Mucosa of stomach (tissue), 1 donor: ENCODE results near the gene BRPF1.

Experiments
- H3K27me3 ChIP-seq: one replicate; pipeline ENCODE4 v1.7.0; 2013; ENCODE audit warnings: mild to moderate bottlenecking, low read length; ENCODE audit not compliant: control insufficient read depth, insufficient read depth
- H3K36me3 ChIP-seq: one replicate; pipeline ENCODE4 v1.7.0; 2013; ENCODE audit warnings: low read length; ENCODE audit not compliant: control insufficient read depth, insufficient read depth
- H3K4me1 ChIP-seq: one replicate; pipeline ENCODE4 v1.7.0; 2013; ENCODE audit warnings: mild to moderate bottlenecking, low read length; ENCODE audit not compliant: control insufficient read depth, insufficient read depth
- H3K4me3 ChIP-seq: one replicate; pipeline ENCODE4 v1.7.0; 2013; ENCODE audit warnings: low read length
- H3K9ac ChIP-seq: one replicate; pipeline ENCODE4 v1.7.0; 2013; ENCODE audit warnings: mild to moderate bottlenecking, low read length, moderate library complexity
- H3K9me3 ChIP-seq: one replicate; pipeline ENCODE4 v1.7.0; 2013; ENCODE audit warnings: mild to moderate bottlenecking, low read length, moderate library complexity; ENCODE audit not compliant: control insufficient read depth
- donor health status: Pancreatic carcinoma.

Gene BRPF1

DNA sequence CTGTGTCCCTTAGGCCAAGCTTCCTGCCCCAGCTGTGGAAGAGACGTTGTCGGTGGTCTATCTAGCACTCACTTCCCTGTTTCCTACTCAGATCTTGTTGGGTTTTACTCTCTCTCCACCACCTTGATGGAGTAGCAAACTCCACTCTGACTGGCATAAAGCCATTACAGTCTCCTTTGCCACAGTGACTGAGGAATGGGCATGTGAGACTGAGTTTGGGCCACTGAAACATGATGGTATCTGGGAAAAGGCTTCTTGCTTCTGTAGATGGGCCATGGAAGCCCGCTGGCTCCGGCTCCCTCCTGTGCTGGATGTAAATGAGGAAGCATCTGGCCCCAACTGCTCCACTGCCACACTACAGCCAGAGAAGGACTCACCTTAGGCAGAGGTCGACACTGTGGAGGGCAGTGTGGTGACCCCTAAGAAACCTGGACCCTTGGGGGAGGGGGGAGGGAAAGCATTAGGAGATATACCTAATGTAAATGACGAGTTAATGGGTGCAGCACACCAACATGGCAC is 47.6 kb downstream of the BRPF1 start:
- Histone ChIP-seq H3K9ac (no peak overlapping the region), H3K9me3 (no peaks in the 10 kb centered on the region), H3K4me1 (no peaks in the 10 kb centered on the region), H3K4me3 (no peak overlapping the region), H3K36me3 (peaks cover 6% of the 10 kb centered on the region), H3K27me3 (no peaks in the 10 kb centered on the region)

DNA sequence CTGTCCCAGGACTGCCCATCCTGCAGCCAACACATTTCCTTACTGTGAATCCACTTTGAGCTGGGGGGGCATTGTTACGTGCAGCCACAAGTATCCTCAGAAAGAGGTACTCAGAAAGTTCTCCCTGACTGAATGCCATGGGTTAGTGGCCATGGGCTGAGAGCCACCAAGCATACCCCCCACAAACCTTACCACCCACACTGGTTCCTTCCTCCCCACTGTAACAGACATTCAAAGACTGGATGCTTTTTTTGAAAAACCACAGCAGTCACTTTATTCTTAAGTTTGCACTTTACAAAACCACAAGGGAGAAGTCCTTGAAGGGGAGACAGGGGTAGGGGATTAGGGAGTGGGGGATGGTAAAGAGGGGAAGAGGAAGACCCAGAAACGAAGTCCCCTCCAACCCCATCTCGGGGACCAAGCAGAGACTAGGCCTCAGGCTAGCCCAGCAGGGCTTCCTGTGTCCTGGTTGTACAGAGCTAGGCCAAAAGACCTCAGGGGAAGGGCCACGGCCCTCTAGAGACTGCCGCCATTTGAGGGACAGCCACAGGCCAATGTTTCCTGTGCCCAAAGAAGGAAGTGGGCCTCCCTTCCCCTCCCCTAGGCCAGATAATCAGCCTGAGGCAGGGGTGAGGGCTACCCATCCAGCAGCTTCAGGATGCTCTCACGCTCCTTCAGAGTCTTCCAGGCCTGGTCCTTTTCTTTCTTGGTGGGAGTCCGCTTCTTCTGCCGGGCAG is 48.4 kb downstream of the BRPF1 start:
- H3K27me3 ChIP-seq, result no peaks in the 10 kb centered on the region
- H3K36me3 ChIP-seq, result peaks cover 6% of the 10 kb centered on the region

GRCh38 chr3:9780458-9780812 is 48.9 kb downstream of the BRPF1 start:
- Histone ChIP-seq H3K36me3 (peaks cover 6% of the 10 kb centered on the region), H3K9ac (no peak overlapping the region)

More for the DNA sequence above, 48.4 kb downstream of the BRPF1 start:
- Histone ChIP-seq H3K9me3 (no peaks in the 10 kb centered on the region), H3K4me1 (no peaks in the 10 kb centered on the region), H3K4me3 (no peak overlapping the region), H3K9ac (no peak overlapping the region)

GRCh38 chr3:9780910-9781309 is 49.4 kb downstream of the BRPF1 start:
- no peaks in the 10 kb centered on the region for H3K9me3 ChIP-seq
- H3K27me3 ChIP-seq, result no peaks in the 10 kb centered on the region
- H3K4me1 ChIP-seq, result no peaks in the 10 kb centered on the region
- H3K36me3 ChIP-seq, result peaks cover 6% of the 10 kb centered on the region
- H3K9ac ChIP-seq, result no peak overlapping the region
- H3K4me3 ChIP-seq, result no peak overlapping the region

More at GRCh38 chr3:9780458-9780812, 48.9 kb downstream of the BRPF1 start:
- H3K4me1 ChIP-seq, result no peaks in the 10 kb centered on the region
- H3K27me3 ChIP-seq, result no peaks in the 10 kb centered on the region
- no peak overlapping the region for H3K4me3 ChIP-seq
- H3K9me3 ChIP-seq, result no peaks in the 10 kb centered on the region

GRCh38 chr3:9781551-9781950 is 50.0 kb downstream of the BRPF1 start:
- no peaks in the 10 kb centered on the region for H3K4me1 ChIP-seq
- H3K9me3 ChIP-seq, result no peaks in the 10 kb centered on the region
- H3K36me3 ChIP-seq, result peaks cover 6% of the 10 kb centered on the region
- H3K9ac ChIP-seq, result no peak overlapping the region
- no peak overlapping the region for H3K4me3 ChIP-seq
- no peaks in the 10 kb centered on the region for H3K27me3 ChIP-seq

GRCh38 chr3:9781978-9782603 is 50.6 kb downstream of the BRPF1 start:
- Histone ChIP-seq H3K9me3 (no peaks in the 10 kb centered on the region), H3K36me3 (peaks cover 6% of the 10 kb centered on the region), H3K4me3 (no peak overlapping the region), H3K4me1 (no peaks in the 10 kb centered on the region), H3K9ac (no peak overlapping the region), H3K27me3 (no peaks in the 10 kb centered on the region)

- Histone ChIP-seq H3K27me3 (no peaks in the 10 kb centered on the region), H3K4me1 (no peaks in the 10 kb centered on the region), H3K9me3 (no peaks in the 10 kb centered on the region), H3K4me3 (no peak overlapping the region), H3K9ac (no peak overlapping the region), H3K36me3 (peaks cover 6% of the 10 kb centered on the region)
Observed at GRCh38 chr3:9782770-9783169, 51.2 kb downstream of the BRPF1 start.

- H3K9me3 ChIP-seq, result no peaks in the 10 kb centered on the region
- H3K36me3 ChIP-seq, result peaks cover 7% of the 10 kb centered on the region
Observed at GRCh38 chr3:9783954-9784353, 52.4 kb downstream of the BRPF1 start.

DNA sequence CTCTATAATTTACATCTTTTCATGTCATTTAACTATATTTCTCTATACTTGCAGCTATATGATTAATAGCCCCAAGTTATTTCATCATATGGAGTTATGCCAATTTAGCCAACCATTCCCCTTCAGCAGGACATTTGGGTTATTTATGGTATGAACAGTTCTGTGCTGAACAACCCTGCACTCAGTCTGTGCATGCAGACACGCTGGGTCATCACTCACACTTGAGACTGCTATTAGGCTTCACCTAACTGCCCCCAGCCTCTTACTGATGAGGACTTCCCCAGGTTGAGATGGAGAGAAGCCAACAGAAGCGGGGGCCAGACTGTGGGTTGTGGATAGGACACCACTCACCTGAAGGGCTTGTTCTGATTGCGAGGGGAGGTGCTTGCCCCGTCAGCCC is 53.4 kb downstream of the BRPF1 start:
- Histone ChIP-seq H3K4me1 (no peaks in the 10 kb centered on the region), H3K36me3 (peaks cover 12% of the 10 kb centered on the region), H3K4me3 (no peak overlapping the region), H3K27me3 (no peaks in the 10 kb centered on the region), H3K9ac (no peak overlapping the region), H3K9me3 (no peaks in the 10 kb centered on the region)

More at GRCh38 chr3:9783954-9784353, 52.4 kb downstream of the BRPF1 start:
- no peaks in the 10 kb centered on the region for H3K4me1 ChIP-seq
- H3K4me3 ChIP-seq, result no peak overlapping the region
- no peaks in the 10 kb centered on the region for H3K27me3 ChIP-seq
- no peak overlapping the region for H3K9ac ChIP-seq

- peaks cover 12% of the 10 kb centered on the region for H3K36me3 ChIP-seq
Observed at GRCh38 chr3:9785602-9786001, 54.1 kb downstream of the BRPF1 start.

GRCh38 chr3:9786209-9786739 is 54.7 kb downstream of the BRPF1 start:
- Histone ChIP-seq H3K27me3 (no peaks in the 10 kb centered on the region), H3K9ac (no peak overlapping the region), H3K4me1 (peaks cover 3% of the 10 kb centered on the region), H3K9me3 (no peaks in the 10 kb centered on the region), H3K4me3 (no peak overlapping the region), H3K36me3 (peaks cover 12% of the 10 kb centered on the region)

More at GRCh38 chr3:9785602-9786001, 54.1 kb downstream of the BRPF1 start:
- Histone ChIP-seq H3K9ac (no peak overlapping the region), H3K27me3 (no peaks in the 10 kb centered on the region), H3K4me3 (no peak overlapping the region), H3K4me1 (no peaks in the 10 kb centered on the region), H3K9me3 (no peaks in the 10 kb centered on the region)
